Midbrain (tissue), 1 donor: ENCODE measurements around the gene KANSL1.
"Not testable (repeated sequence)": the region's sequence is repeated elsewhere in the genome, so short reads cannot be mapped to it uniquely, and the experiment has no call there.

Source experiments
- DNase-seq: peaks from one replicate; lab custom pipeline; 2025; lab: John Stamatoyannopoulos, UW

The KANSL1 gene

GRCh38 chr17:46020023-46020761 is 173.0 kb downstream of the KANSL1 start:
- DNase-seq, result no peak

- not testable (repeated sequence) for DNase-seq
Measured at GRCh38 chr17:46019408-46019925, 173.8 kb downstream of the KANSL1 start.

- DNase-seq, result peak; percentile 45
Measured at GRCh38 chr17:46013502-46014165, 179.6 kb downstream of the KANSL1 start.

GRCh38 chr17:46013127-46013501 is 180.1 kb downstream of the KANSL1 start:
- DNase-seq, result no peak

- no peak for DNase-seq
Measured at GRCh38 chr17:46012506-46013079, 180.6 kb downstream of the KANSL1 start.

- no peak for DNase-seq
Measured at GRCh38 chr17:46011711-46012505, 181.3 kb downstream of the KANSL1 start.

- DNase-seq, result no peak
Measured at GRCh38 chr17:46010597-46011186, 182.5 kb downstream of the KANSL1 start.

GRCh38 chr17:46009681-46010596 is 183.3 kb downstream of the KANSL1 start:
- DNase-seq, result no peak

- no peak for DNase-seq
Measured at GRCh38 chr17:46008591-46008990, 184.6 kb downstream of the KANSL1 start.

- no peak for DNase-seq
Measured at GRCh38 chr17:46007461-46007965, 185.7 kb downstream of the KANSL1 start.

GRCh38 chr17:46006082-46006481 is 187.1 kb downstream of the KANSL1 start:
- not testable (repeated sequence) for DNase-seq

- DNase-seq, result peak; percentile 90
Measured at GRCh38 chr17:46003907-46004748, 189.1 kb downstream of the KANSL1 start.

GRCh38 chr17:46002973-46003316 is 190.3 kb downstream of the KANSL1 start:
- no peak for DNase-seq

GRCh38 chr17:46002311-46002972 is 190.8 kb downstream of the KANSL1 start:
- DNase-seq, result peak; percentile 74

- no peak for DNase-seq
Measured at GRCh38 chr17:46001390-46002310, 191.6 kb downstream of the KANSL1 start.

GRCh38 chr17:46000757-46001156 is 192.5 kb downstream of the KANSL1 start:
- DNase-seq, result no peak

- no peak for DNase-seq
Measured at GRCh38 chr17:46000292-46000691, 192.9 kb downstream of the KANSL1 start.

- no peak for DNase-seq
Measured at GRCh38 chr17:45999900-46000290, 193.3 kb downstream of the KANSL1 start.
